GM23338 (cell line): ENCODE results near the gene SLC12A7. TPM values are rescaled to one million over a fixed set of nuclear protein-coding genes. Genes with fewer than 3 reads are reported as not detected.

Experiments used
- ATAC-seq: fragments of 200-7000 bp; cut with Tn5 transposase; 3 replicates; pipeline ENCODE4 v1.9.1; 2020
- DNase-seq: peaks from one replicate; pipeline ENCODE4 v3.0.0-alpha.2; 2015; ENCODE audit warnings: low spot score
- H2AFZ ChIP-seq: fragments of 200-600 bp; sonication (generic); 2 replicates; pipeline ENCODE4 v1.8.0; 2016; ENCODE audit warnings: antibody characterized with exemption, mild to moderate bottlenecking, moderate library complexity
- H3F3A ChIP-seq: fragments of 200-600 bp; sonication (generic); replicated peaks from 2 replicates; pipeline ENCODE4 v1.8.0; 2017; ENCODE audit warnings: antibody characterized with exemption, mixed run types, low read depth
- H3K27ac ChIP-seq: fragments of 200-600 bp; sonication (generic); 2 replicates; pipeline ENCODE4 v1.6.1; 2016; ENCODE audit warnings: low read depth
- H3K27me3 ChIP-seq: fragments of 200-600 bp; sonication (generic); 2 replicates; pipeline ENCODE4 v1.8.0; 2016; ENCODE audit warnings: mild to moderate bottlenecking, mixed run types, moderate library complexity; ENCODE audit not compliant: insufficient read depth
- H3K36me3 ChIP-seq: fragments of 200-600 bp; sonication (generic); 2 replicates; pipeline ENCODE4 v1.8.0; 2016; ENCODE audit warnings: mild to moderate bottlenecking; ENCODE audit not compliant: insufficient read depth
- H3K4me1 ChIP-seq: fragments of 200-600 bp; sonication (generic); 2 replicates; pipeline ENCODE4 v1.8.0; 2016; ENCODE audit warnings: mild to moderate bottlenecking, moderate library complexity; ENCODE audit not compliant: insufficient read depth
- H3K4me2 ChIP-seq: fragments of 200-600 bp; sonication (generic); 2 replicates; pipeline ENCODE4 v1.7.1; 2017; ENCODE audit warnings: mixed run types
- H3K4me3 ChIP-seq: fragments of 200-600 bp; sonication (generic); 2 replicates; pipeline ENCODE4 v1.6.1; 2016; ENCODE audit warnings: mixed run types
- H3K79me2 ChIP-seq: fragments of 200-600 bp; sonication (generic); replicated peaks from 2 replicates; pipeline ENCODE4 v1.8.0; 2017; ENCODE audit warnings: mild to moderate bottlenecking; ENCODE audit not compliant: insufficient read depth
- H3K9me2 ChIP-seq: fragments of 200-600 bp; sonication (generic); 2 replicates; pipeline ENCODE4 v1.8.0; 2017; ENCODE audit not compliant: insufficient read depth
- H4K20me1 ChIP-seq: fragments of 200-600 bp; sonication (generic); replicated peaks from 2 replicates; pipeline ENCODE4 v1.8.0; 2017; ENCODE audit warnings: mild to moderate bottlenecking; ENCODE audit not compliant: insufficient read depth
- H3K27ac Mint-ChIP-seq: 2 replicates; pipeline ENCODE4 v1.8.0; 2020; ENCODE audit warnings: inconsistent platforms, mild to moderate bottlenecking, moderate library complexity, mixed read lengths
- H3K27me3 Mint-ChIP-seq: 3 replicates; pipeline ENCODE4 v1.8.0; 2022; ENCODE audit warnings: low read depth, mild to moderate bottlenecking, moderate library complexity, mixed read lengths, inconsistent platforms; ENCODE audit not compliant: insufficient read depth, poor library complexity
- H3K36me3 Mint-ChIP-seq: 3 replicates; pipeline ENCODE4 v1.8.0; 2021; ENCODE audit warnings: low read depth, mild to moderate bottlenecking, inconsistent platforms, moderate library complexity, mixed read lengths
- H3K4me1 Mint-ChIP-seq: 3 replicates; pipeline ENCODE4 v1.8.0; 2020; ENCODE audit warnings: mild to moderate bottlenecking, inconsistent platforms, mixed read lengths
- H3K4me3 Mint-ChIP-seq: 3 replicates; pipeline ENCODE4 v1.8.0; 2021; ENCODE audit warnings: moderate library complexity, mild to moderate bottlenecking, inconsistent platforms, mixed read lengths
- H3K9me3 Mint-ChIP-seq: 3 replicates; pipeline ENCODE4 v1.8.0; 2020; ENCODE audit warnings: moderate library complexity, mild to moderate bottlenecking, inconsistent platforms, mixed read lengths
- CREB1 ChIP-seq: fragments of 250-450 bp; sonication (Bioruptor Pico); IDR thresholded peaks from 2 replicates; pipeline ENCODE4 v1.5.0; 2020; ENCODE audit warnings: low read depth, mild to moderate bottlenecking, moderate library complexity
- CTCF ChIP-seq, 2 experiments: fragments of 200-600 bp in 1 of 2; sonication (generic) in 1 of 2; conservative IDR thresholded peaks; 2 replicates each; pipeline versions ENCODE4 v1.5.1 to v1.6.1; 2016 to 2017; ENCODE audit warnings: antibody characterized with exemption in 2 of 2, low read depth in 2 of 2, mild to moderate bottlenecking in 2 of 2, moderate library complexity in 1 of 2
- EZH2 ChIP-seq: fragments of 200-600 bp; sonication (generic); IDR thresholded peaks from one replicate; pipeline ENCODE4 v1.8.0; 2017; ENCODE audit warnings: antibody characterized with exemption, mild to moderate bottlenecking, low read depth; ENCODE audit not compliant: unreplicated experiment
- EZH2phosphoT487 ChIP-seq: fragments of 200-600 bp; sonication (generic); IDR thresholded peaks from one replicate; pipeline ENCODE4 v1.8.1; 2018; ENCODE audit warnings: antibody characterized with exemption; ENCODE audit not compliant: unreplicated experiment
- JUNB ChIP-seq: IDR thresholded peaks from one replicate; pipeline ENCODE4 v1.6.1; 2016; ENCODE audit warnings: antibody characterized with exemption; ENCODE audit not compliant: unreplicated experiment
- NANOG ChIP-seq: IDR thresholded peaks from 2 replicates; pipeline ENCODE4 v1.6.1; 2016; ENCODE audit warnings: antibody characterized with exemption, borderline replicate concordance
- POLR2AphosphoS5 ChIP-seq: IDR thresholded peaks from 2 replicates; pipeline ENCODE4 v1.6.1; 2016; ENCODE audit warnings: antibody characterized with exemption, low read depth
- STAT1 ChIP-seq: IDR thresholded peaks from one replicate; pipeline ENCODE4 v1.6.1; 2016; ENCODE audit warnings: antibody characterized with exemption; ENCODE audit not compliant: unreplicated experiment
- ZNF114 ChIP-seq: fragments of 250-450 bp; sonication (Bioruptor Pico); IDR thresholded peaks from 2 replicates; pipeline ENCODE4 v1.5.0; 2020; ENCODE audit warnings: mild to moderate bottlenecking, moderate library complexity
- ZNF331 ChIP-seq: fragments of 250-450 bp; sonication (Bioruptor Pico); IDR thresholded peaks from 2 replicates; pipeline ENCODE4 v1.5.0; 2020; ENCODE audit warnings: low read depth, mild to moderate bottlenecking, moderate library complexity
- polyA plus RNA-seq: library from polyadenylated mRNA; unstranded; fragments of >200 nt; fragmentation: Nextera tagmentation; extraction: Ambion mirVana; gene quantifications from 2 replicates; pipeline ENCODE4 v1.2.1, GENCODE V29; 2016
- total RNA-seq: library from RNA; depleted of rRNA; stranded (reverse); fragments of >200 nt; shearing (Covaris generic); gene quantifications from 2 replicates; pipeline ENCODE4 v1.2.3, GENCODE V29; 2014
- TF ChIP-seq, protein P1 (sequence below): IDR thresholded peaks from one replicate; pipeline ENCODE4 v1.6.1; 2018; ENCODE audit warnings: antibody characterized with exemption; ENCODE audit not compliant: unreplicated experiment
- TF ChIP-seq, protein P2 (sequence below): IDR thresholded peaks from 2 replicates; pipeline ENCODE4 v1.6.1; 2016; ENCODE audit warnings: antibody characterized with exemption

The SLC12A7 gene
- total and polyA plus RNA-seq, 2 experiments from 2014 or later = 7.4 to 32.2 TPM

GRCh38 chr5:1097381-1097987 lies 14.4 kb downstream of the SLC12A7 start (continued):
- TF ChIP-seq NANOG (no peak), EZH2 (no peak), STAT1 (no peak), JUNB (no peak), CREB1 (CRISPR knock-in tag) (no peak)

- no peaks in the 10 kb centered on the region for H3K9me3 Mint-ChIP-seq
- H3K4me1 ChIP-seq = peaks cover 35% of the 10 kb centered on the region
- H3K27ac ChIP-seq = no peak overlapping the region
- peaks cover 64% of the 10 kb centered on the region for H3K4me1 Mint-ChIP-seq
- peak overlapping the region; percentile 84 for H3K27ac Mint-ChIP-seq
- H3F3A ChIP-seq = 0 out of 2 replicates have a peak, but pooled peaks cover 7% of the 10 kb centered on the region
- ATAC-seq (no peak), DNase-seq (no peak)
- H3K79me2 ChIP-seq = peaks cover 48% of the 10 kb centered on the region
- H3K36me3 Mint-ChIP-seq = peaks cover 25% of the 10 kb centered on the region
- no peak overlapping the region for H2AFZ ChIP-seq
- no peak for TF ChIP-seq EZH2
- TF ChIP-seq JUNB = no peak
- no peak for TF ChIP-seq NANOG
- TF ChIP-seq, protein P1, sequence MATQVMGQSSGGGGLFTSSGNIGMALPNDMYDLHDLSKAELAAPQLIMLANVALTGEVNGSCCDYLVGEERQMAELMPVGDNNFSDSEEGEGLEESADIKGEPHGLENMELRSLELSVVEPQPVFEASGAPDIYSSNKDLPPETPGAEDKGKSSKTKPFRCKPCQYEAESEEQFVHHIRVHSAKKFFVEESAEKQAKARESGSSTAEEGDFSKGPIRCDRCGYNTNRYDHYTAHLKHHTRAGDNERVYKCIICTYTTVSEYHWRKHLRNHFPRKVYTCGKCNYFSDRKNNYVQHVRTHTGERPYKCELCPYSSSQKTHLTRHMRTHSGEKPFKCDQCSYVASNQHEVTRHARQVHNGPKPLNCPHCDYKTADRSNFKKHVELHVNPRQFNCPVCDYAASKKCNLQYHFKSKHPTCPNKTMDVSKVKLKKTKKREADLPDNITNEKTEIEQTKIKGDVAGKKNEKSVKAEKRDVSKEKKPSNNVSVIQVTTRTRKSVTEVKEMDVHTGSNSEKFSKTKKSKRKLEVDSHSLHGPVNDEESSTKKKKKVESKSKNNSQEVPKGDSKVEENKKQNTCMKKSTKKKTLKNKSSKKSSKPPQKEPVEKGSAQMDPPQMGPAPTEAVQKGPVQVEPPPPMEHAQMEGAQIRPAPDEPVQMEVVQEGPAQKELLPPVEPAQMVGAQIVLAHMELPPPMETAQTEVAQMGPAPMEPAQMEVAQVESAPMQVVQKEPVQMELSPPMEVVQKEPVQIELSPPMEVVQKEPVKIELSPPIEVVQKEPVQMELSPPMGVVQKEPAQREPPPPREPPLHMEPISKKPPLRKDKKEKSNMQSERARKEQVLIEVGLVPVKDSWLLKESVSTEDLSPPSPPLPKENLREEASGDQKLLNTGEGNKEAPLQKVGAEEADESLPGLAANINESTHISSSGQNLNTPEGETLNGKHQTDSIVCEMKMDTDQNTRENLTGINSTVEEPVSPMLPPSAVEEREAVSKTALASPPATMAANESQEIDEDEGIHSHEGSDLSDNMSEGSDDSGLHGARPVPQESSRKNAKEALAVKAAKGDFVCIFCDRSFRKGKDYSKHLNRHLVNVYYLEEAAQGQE = no peak
- TF ChIP-seq, protein P2, sequence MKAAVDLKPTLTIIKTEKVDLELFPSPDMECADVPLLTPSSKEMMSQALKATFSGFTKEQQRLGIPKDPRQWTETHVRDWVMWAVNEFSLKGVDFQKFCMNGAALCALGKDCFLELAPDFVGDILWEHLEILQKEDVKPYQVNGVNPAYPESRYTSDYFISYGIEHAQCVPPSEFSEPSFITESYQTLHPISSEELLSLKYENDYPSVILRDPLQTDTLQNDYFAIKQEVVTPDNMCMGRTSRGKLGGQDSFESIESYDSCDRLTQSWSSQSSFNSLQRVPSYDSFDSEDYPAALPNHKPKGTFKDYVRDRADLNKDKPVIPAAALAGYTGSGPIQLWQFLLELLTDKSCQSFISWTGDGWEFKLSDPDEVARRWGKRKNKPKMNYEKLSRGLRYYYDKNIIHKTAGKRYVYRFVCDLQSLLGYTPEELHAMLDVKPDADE = no peak
- TF ChIP-seq EZH2phosphoT487 = no peak
- H3K27me3 Mint-ChIP-seq = peaks cover 18% of the 10 kb centered on the region
- no peaks in the 10 kb centered on the region for H3K9me2 ChIP-seq
- no peaks in the 10 kb centered on the region for H4K20me1 ChIP-seq
- H3K4me3 ChIP-seq = no peak overlapping the region
- H3K36me3 ChIP-seq = no peaks in the 10 kb centered on the region
- peak overlapping the region; percentile 13; the same call in 2 of the 3 replicates for H3K4me3 Mint-ChIP-seq
- H3K27me3 ChIP-seq = no peaks in the 10 kb centered on the region
- H3K4me2 ChIP-seq = peak overlapping the region; percentile 43; the same call in 1 of the 2 replicates
These were observed 15.0 kb downstream of the SLC12A7 start for GRCh38 chr5:1096838-1097237.

DNA sequence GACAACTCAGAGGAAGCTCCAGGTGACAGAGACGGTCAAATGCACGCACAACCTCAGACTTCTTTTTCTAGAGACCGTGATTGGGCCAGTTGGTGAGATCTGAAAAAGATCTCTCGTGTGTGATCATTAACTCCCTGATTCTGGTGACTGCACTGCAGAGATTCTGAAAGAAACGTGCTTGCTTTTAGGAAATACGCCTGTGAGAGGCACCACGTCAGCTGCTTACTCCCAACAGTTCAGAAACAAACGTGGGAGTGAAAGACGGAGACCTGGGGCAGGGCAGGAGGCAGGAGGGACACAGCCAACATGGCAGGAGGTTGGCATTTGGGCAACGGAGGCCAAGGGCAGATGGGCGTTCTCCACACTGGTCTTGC lies 15.9 kb downstream of the SLC12A7 start:
- DNase-seq (no peak), ATAC-seq (no peak)
- H3K4me1 ChIP-seq = peaks cover 28% of the 10 kb centered on the region
- no peaks in the 10 kb centered on the region for H3K36me3 ChIP-seq
- H3K4me2 ChIP-seq = no peak overlapping the region
- no peak overlapping the region for H3K4me3 ChIP-seq
- H4K20me1 ChIP-seq = no peaks in the 10 kb centered on the region
- no peak overlapping the region for H2AFZ ChIP-seq
- Mint-ChIP-seq H3K27ac (no peak overlapping the region), H3K9me3 (no peaks in the 10 kb centered on the region), H3K4me3 (no peak overlapping the region; the same call in 2 of the 3 replicates), H3K4me1 (peaks cover 55% of the 10 kb centered on the region), H3K27me3 (peaks cover 18% of the 10 kb centered on the region), H3K36me3 (peaks cover 28% of the 10 kb centered on the region)
- H3K27me3 ChIP-seq = no peaks in the 10 kb centered on the region
- no peaks in the 10 kb centered on the region for H3K9me2 ChIP-seq
- no peak overlapping the region for H3K27ac ChIP-seq
- peaks cover 40% of the 10 kb centered on the region for H3K79me2 ChIP-seq
- 0 out of 2 replicates have a peak, but pooled peaks cover 7% of the 10 kb centered on the region for H3F3A ChIP-seq
- TF ChIP-seq STAT1 (no peak), EZH2 (no peak), JUNB (no peak), ZNF114 (CRISPR knock-in tag) (no peak), CREB1 (CRISPR knock-in tag) (no peak), ZNF331 (no peak), POLR2AphosphoS5 (no peak), NANOG (no peak), CTCF (conservative IDR thresholded peaks at IDR 0.05; ENCODE audit: low read depth in 2 of 2) (no peak), EZH2phosphoT487 (no peak)
- TF ChIP-seq, protein P2 = no peak
